Measurements from ENCODE around the gene GPD1.

GPD1 gene

GRCh38 chr12:50117057-50117622 lies 13.3 kb downstream of the GPD1 start:
- H3K27ac ChIP-seq (ENCODE audit: low read length, poor library complexity, severe bottlenecking) = no peak overlapping the region
- no peak overlapping the region for H3K18ac ChIP-seq (ENCODE audit: low read depth in 1 of 2, low read length in 2 of 2)
- H3K9me3 ChIP-seq (ENCODE audit: control insufficient read depth, low read length) = no peaks in the 10 kb centered on the region
- H4K8ac ChIP-seq (ENCODE audit: low read length) = no peak overlapping the region
- WGBS = over 99% methylated on average over 6 of the region's 6 CpGs
- H3K79me1 ChIP-seq (replicated peaks; ENCODE audit: low read length, poor library complexity, severe bottlenecking) = peaks cover 27% of the 10 kb centered on the region
- no peak overlapping the region for H3K4ac ChIP-seq (ENCODE audit: low read depth in 1 of 2, low read length in 2 of 2)
- peaks cover 35 to 58% of the 10 kb centered on the region in 2 experiments for H3K36me3 ChIP-seq (ENCODE audit: control insufficient read depth in 1 of 2, insufficient read depth in 2 of 2, low read depth in 1 of 2, low read length in 2 of 2)
- H3K4me2 ChIP-seq (ENCODE audit: low read length, poor library complexity, severe bottlenecking) = peak overlapping the region; percentile 11
- H2AFZ ChIP-seq (ENCODE audit: low read depth, low read length) = no peak overlapping the region
- no peak for DNase-seq
- no peak overlapping the region for H2BK5ac ChIP-seq (ENCODE audit: low read depth, low read length, poor library complexity, severe bottlenecking)
- H3K14ac ChIP-seq (ENCODE audit: low read length in 2 of 2) = no peak overlapping the region
- no peak overlapping the region for H2BK15ac ChIP-seq (ENCODE audit: low read depth, poor library complexity, severe bottlenecking)
- peak overlapping the region; percentile 5 for H3K9ac ChIP-seq (ENCODE audit: low read length)
- no peak overlapping the region for H2BK12ac ChIP-seq (ENCODE audit: low read length in 2 of 2)
- no peak overlapping the region for H2AK5ac ChIP-seq (ENCODE audit: low read length, severe bottlenecking)
- no peak overlapping the region for H3K4me3 ChIP-seq (ENCODE audit: insufficient read depth in 1 of 2, low read depth in 1 of 2, low read length in 2 of 2)
- no peak overlapping the region for H3K23ac ChIP-seq (ENCODE audit: low read length in 2 of 2)
- H3K27me3 ChIP-seq (ENCODE audit: control insufficient read depth in 1 of 2, insufficient read depth in 1 of 2, low read length in 2 of 2) = no peaks in the 10 kb centered on the region
- H2BK120ac ChIP-seq (ENCODE audit: low read depth, low read length) = no peak overlapping the region
- no peak overlapping the region for H4K91ac ChIP-seq (ENCODE audit: low read length)
- peaks cover 2% of the 10 kb centered on the region for H3K4me1 ChIP-seq (ENCODE audit: control insufficient read depth, insufficient read depth, low read depth, low read length)

- no peak overlapping the region for H3K4me2 ChIP-seq (ENCODE audit: low read length, poor library complexity, severe bottlenecking)
- H2AK5ac ChIP-seq (ENCODE audit: low read length, severe bottlenecking) = no peak overlapping the region
Measured at GRCh38 chr12:50119387-50119786, 15.6 kb downstream of the GPD1 start.

GRCh38 chr12:50120521-50120920 lies 16.7 kb downstream of the GPD1 start:
- no peak overlapping the region for H2BK15ac ChIP-seq (ENCODE audit: low read depth, poor library complexity, severe bottlenecking)
- H3K4me3 ChIP-seq (ENCODE audit: insufficient read depth in 1 of 2, low read depth in 1 of 2, low read length in 2 of 2) = no peak overlapping the region
- WGBS = 95% methylated on average over 3 of the region's 3 CpGs
- no peak overlapping the region for H3K18ac ChIP-seq (ENCODE audit: low read depth in 1 of 2, low read length in 2 of 2)
- no peak overlapping the region for H2BK12ac ChIP-seq (ENCODE audit: low read length in 2 of 2)
- no peak overlapping the region for H2BK5ac ChIP-seq (ENCODE audit: low read depth, low read length, poor library complexity, severe bottlenecking)
- no peak overlapping the region for H3K27ac ChIP-seq (ENCODE audit: low read length, poor library complexity, severe bottlenecking)
- H3K4me1 ChIP-seq (ENCODE audit: control insufficient read depth, insufficient read depth, low read depth, low read length) = no peaks in the 10 kb centered on the region
- no peak overlapping the region for H2BK120ac ChIP-seq (ENCODE audit: low read depth, low read length)
- no peak for DNase-seq
- no peak overlapping the region for H4K8ac ChIP-seq (ENCODE audit: low read length)
- H3K36me3 ChIP-seq (ENCODE audit: control insufficient read depth in 1 of 2, insufficient read depth in 2 of 2, low read depth in 1 of 2, low read length in 2 of 2) = peaks cover 38 to 80% of the 10 kb centered on the region in 2 experiments
- H4K91ac ChIP-seq (ENCODE audit: low read length) = no peak overlapping the region
- H2AFZ ChIP-seq (ENCODE audit: low read depth, low read length) = no peak overlapping the region
- no peak overlapping the region for H3K9ac ChIP-seq (ENCODE audit: low read length)
- H2AK5ac ChIP-seq (ENCODE audit: low read length, severe bottlenecking) = no peak overlapping the region
- no peak overlapping the region for H3K4me2 ChIP-seq (ENCODE audit: low read length, poor library complexity, severe bottlenecking)
- H3K27me3 ChIP-seq (ENCODE audit: control insufficient read depth in 1 of 2, insufficient read depth in 1 of 2, low read length in 2 of 2) = no peaks in the 10 kb centered on the region
- H3K14ac ChIP-seq (ENCODE audit: low read length in 2 of 2) = no peak overlapping the region
- no peak overlapping the region for H3K4ac ChIP-seq (ENCODE audit: low read depth in 1 of 2, low read length in 2 of 2)
- H3K79me1 ChIP-seq (replicated peaks; ENCODE audit: low read length, poor library complexity, severe bottlenecking) = peaks cover 31% of the 10 kb centered on the region
- H3K9me3 ChIP-seq (ENCODE audit: control insufficient read depth, low read length) = no peaks in the 10 kb centered on the region
- no peak overlapping the region for H3K23ac ChIP-seq (ENCODE audit: low read length in 2 of 2)

More at GRCh38 chr12:50119387-50119786, 15.6 kb downstream of the GPD1 start:
- no peak overlapping the region for H2BK120ac ChIP-seq (ENCODE audit: low read depth, low read length)
- no peak overlapping the region for H3K18ac ChIP-seq (ENCODE audit: low read depth in 1 of 2, low read length in 2 of 2)
- H3K27me3 ChIP-seq (ENCODE audit: control insufficient read depth in 1 of 2, insufficient read depth in 1 of 2, low read length in 2 of 2) = no peaks in the 10 kb centered on the region
- H2BK12ac ChIP-seq (ENCODE audit: low read length in 2 of 2) = no peak overlapping the region
- no peak overlapping the region for H3K27ac ChIP-seq (ENCODE audit: low read length, poor library complexity, severe bottlenecking)
- H4K8ac ChIP-seq (ENCODE audit: low read length) = no peak overlapping the region
- H4K91ac ChIP-seq (ENCODE audit: low read length) = no peak overlapping the region
- DNase-seq = no peak
- H3K36me3 ChIP-seq (ENCODE audit: control insufficient read depth in 1 of 2, insufficient read depth in 2 of 2, low read depth in 1 of 2, low read length in 2 of 2) = peaks cover 40 to 78% of the 10 kb centered on the region in 2 experiments
- no peak overlapping the region for H3K9ac ChIP-seq (ENCODE audit: low read length)
- H3K23ac ChIP-seq (ENCODE audit: low read length in 2 of 2) = no peak overlapping the region
- H2BK15ac ChIP-seq (ENCODE audit: low read depth, poor library complexity, severe bottlenecking) = no peak overlapping the region
- H3K4me1 ChIP-seq (ENCODE audit: control insufficient read depth, insufficient read depth, low read depth, low read length) = no peaks in the 10 kb centered on the region
- H2AFZ ChIP-seq (ENCODE audit: low read depth, low read length) = no peak overlapping the region
- no peaks in the 10 kb centered on the region for H3K9me3 ChIP-seq (ENCODE audit: control insufficient read depth, low read length)
- no peak overlapping the region for H3K14ac ChIP-seq (ENCODE audit: low read length in 2 of 2)
- no peak overlapping the region for H3K4ac ChIP-seq (ENCODE audit: low read depth in 1 of 2, low read length in 2 of 2)
- WGBS = 92% methylated on average over 2 of the region's 2 CpGs
- H3K79me1 ChIP-seq (replicated peaks; ENCODE audit: low read length, poor library complexity, severe bottlenecking) = peaks cover 31% of the 10 kb centered on the region
- H3K4me3 ChIP-seq (ENCODE audit: insufficient read depth in 1 of 2, low read depth in 1 of 2, low read length in 2 of 2) = no peak overlapping the region
- H2BK5ac ChIP-seq (ENCODE audit: low read depth, low read length, poor library complexity, severe bottlenecking) = no peak overlapping the region

GRCh38 chr12:50120953-50121352 lies 17.1 kb downstream of the GPD1 start:
- no peaks in the 10 kb centered on the region for H3K4me1 ChIP-seq (ENCODE audit: control insufficient read depth, insufficient read depth, low read depth, low read length)
- H2BK15ac ChIP-seq (ENCODE audit: low read depth, poor library complexity, severe bottlenecking) = no peak overlapping the region
- H4K91ac ChIP-seq (ENCODE audit: low read length) = no peak overlapping the region
- no peak overlapping the region for H3K27ac ChIP-seq (ENCODE audit: low read length, poor library complexity, severe bottlenecking)
- H2AK5ac ChIP-seq (ENCODE audit: low read length, severe bottlenecking) = no peak overlapping the region
- H3K14ac ChIP-seq (ENCODE audit: low read length in 2 of 2) = no peak overlapping the region
- peaks cover 31% of the 10 kb centered on the region for H3K79me1 ChIP-seq (replicated peaks; ENCODE audit: low read length, poor library complexity, severe bottlenecking)
- no peak overlapping the region for H2AFZ ChIP-seq (ENCODE audit: low read depth, low read length)
- H3K9me3 ChIP-seq (ENCODE audit: control insufficient read depth, low read length) = no peaks in the 10 kb centered on the region
- no peak overlapping the region for H2BK120ac ChIP-seq (ENCODE audit: low read depth, low read length)
- no peak overlapping the region for H3K23ac ChIP-seq (ENCODE audit: low read length in 2 of 2)
- WGBS = 98% methylated on average over 3 of the region's 3 CpGs
- H3K27me3 ChIP-seq (ENCODE audit: control insufficient read depth in 1 of 2, insufficient read depth in 1 of 2, low read length in 2 of 2) = no peaks in the 10 kb centered on the region
- DNase-seq = no peak
- H3K4me3 ChIP-seq (ENCODE audit: insufficient read depth in 1 of 2, low read depth in 1 of 2, low read length in 2 of 2) = no peak overlapping the region
- H3K9ac ChIP-seq (ENCODE audit: low read length) = no peak overlapping the region
- no peak overlapping the region for H3K18ac ChIP-seq (ENCODE audit: low read depth in 1 of 2, low read length in 2 of 2)
- no peak overlapping the region for H2BK12ac ChIP-seq (ENCODE audit: low read length in 2 of 2)
- no peak overlapping the region for H4K8ac ChIP-seq (ENCODE audit: low read length)
- no peak overlapping the region for H3K4me2 ChIP-seq (ENCODE audit: low read length, poor library complexity, severe bottlenecking)
- H3K36me3 ChIP-seq (ENCODE audit: control insufficient read depth in 1 of 2, insufficient read depth in 2 of 2, low read depth in 1 of 2, low read length in 2 of 2) = peaks cover 36 to 80% of the 10 kb centered on the region in 2 experiments
- no peak overlapping the region for H3K4ac ChIP-seq (ENCODE audit: low read depth in 1 of 2, low read length in 2 of 2)
- no peak overlapping the region for H2BK5ac ChIP-seq (ENCODE audit: low read depth, low read length, poor library complexity, severe bottlenecking)

Measured in mesenchymal stem cell (in vitro differentiated cells and primary cell).